ENCODE data around the gene CEACAM5.

The CEACAM5 gene

GRCh38 chr19:41694196-41694595 lies 14.2 kb upstream of the CEACAM5 start:
- H3K36me3 ChIP-seq (ENCODE audit: insufficient read depth, low read length), result no peaks in the 10 kb centered on the region
- no peak overlapping the region for H3K9ac ChIP-seq (ENCODE audit: low read length)
- no peaks in the 10 kb centered on the region for H3K79me2 ChIP-seq (ENCODE audit: insufficient read depth, low read length)
- no peaks in the 10 kb centered on the region for H3F3A ChIP-seq (ENCODE audit: insufficient read depth, low read length)
- no peak for TF ChIP-seq EZH2 (IDR thresholded peaks at IDR 0.05; ENCODE audit: borderline replicate concordance, low read length)
- no peak for TF ChIP-seq CTCF (IDR thresholded peaks at IDR 0.05; ENCODE audit: low read length)
- H3K4me2 ChIP-seq (ENCODE audit: low read length), result no peak overlapping the region
- no peak overlapping the region for H3K4me3 ChIP-seq (ENCODE audit: low read depth, low read length, poor library complexity, severe bottlenecking)
- H3K9me3 ChIP-seq (ENCODE audit: low read length), result no peaks in the 10 kb centered on the region
- no peaks in the 10 kb centered on the region for H3K4me1 ChIP-seq (ENCODE audit: insufficient read depth, low read length, severe bottlenecking)
- H2AFZ ChIP-seq (ENCODE audit: low read length), result no peak overlapping the region
- H3K27ac ChIP-seq (ENCODE audit: low read depth, low read length, poor library complexity, severe bottlenecking), result no peak overlapping the region
- no peaks in the 10 kb centered on the region for H4K20me1 ChIP-seq (ENCODE audit: insufficient read depth, low read length)
- H3K27me3 ChIP-seq (ENCODE audit: insufficient read depth, low read length), result no peaks in the 10 kb centered on the region
- no peaks in the 10 kb centered on the region for H3K9me2 ChIP-seq (ENCODE audit: low read depth, low read length)

- Histone ChIP-seq H3K27ac (ENCODE audit: low read depth, low read length, poor library complexity, severe bottlenecking) (no peak overlapping the region), H3K4me2 (ENCODE audit: low read length) (no peak overlapping the region), H3K4me3 (ENCODE audit: low read depth, low read length, poor library complexity, severe bottlenecking) (no peak overlapping the region), H3K27me3 (ENCODE audit: insufficient read depth, low read length) (no peaks in the 10 kb centered on the region), H3K9me3 (ENCODE audit: low read length) (no peaks in the 10 kb centered on the region), H3K79me2 (ENCODE audit: insufficient read depth, low read length) (no peaks in the 10 kb centered on the region), H4K20me1 (ENCODE audit: insufficient read depth, low read length) (no peaks in the 10 kb centered on the region), H2AFZ (ENCODE audit: low read length) (no peak overlapping the region), H3K36me3 (ENCODE audit: insufficient read depth, low read length) (no peaks in the 10 kb centered on the region), H3K4me1 (ENCODE audit: insufficient read depth, low read length, severe bottlenecking) (no peaks in the 10 kb centered on the region), H3K9ac (ENCODE audit: low read length) (no peak overlapping the region), H3F3A (ENCODE audit: insufficient read depth, low read length) (no peaks in the 10 kb centered on the region), H3K9me2 (ENCODE audit: low read depth, low read length) (no peaks in the 10 kb centered on the region)
- no peak for TF ChIP-seq EZH2 (IDR thresholded peaks at IDR 0.05; ENCODE audit: borderline replicate concordance, low read length)
- TF ChIP-seq CTCF (IDR thresholded peaks at IDR 0.05; ENCODE audit: low read length), result no peak
Observed at GRCh38 chr19:41694831-41695635, 13.4 kb upstream of the CEACAM5 start.

GRCh38 chr19:41695745-41696144 lies 12.7 kb upstream of the CEACAM5 start:
- Histone ChIP-seq H3K36me3 (ENCODE audit: insufficient read depth, low read length) (no peaks in the 10 kb centered on the region), H3K27me3 (ENCODE audit: insufficient read depth, low read length) (no peaks in the 10 kb centered on the region), H3F3A (ENCODE audit: insufficient read depth, low read length) (no peaks in the 10 kb centered on the region), H3K9me3 (ENCODE audit: low read length) (no peaks in the 10 kb centered on the region), H3K4me1 (ENCODE audit: insufficient read depth, low read length, severe bottlenecking) (no peaks in the 10 kb centered on the region), H3K4me3 (ENCODE audit: low read depth, low read length, poor library complexity, severe bottlenecking) (no peak overlapping the region), H4K20me1 (ENCODE audit: insufficient read depth, low read length) (no peaks in the 10 kb centered on the region), H3K9ac (ENCODE audit: low read length) (no peak overlapping the region), H2AFZ (ENCODE audit: low read length) (no peak overlapping the region), H3K79me2 (ENCODE audit: insufficient read depth, low read length) (no peaks in the 10 kb centered on the region), H3K9me2 (ENCODE audit: low read depth, low read length) (no peaks in the 10 kb centered on the region), H3K4me2 (ENCODE audit: low read length) (no peak overlapping the region), H3K27ac (ENCODE audit: low read depth, low read length, poor library complexity, severe bottlenecking) (no peak overlapping the region)
- TF ChIP-seq EZH2 (IDR thresholded peaks at IDR 0.05; ENCODE audit: borderline replicate concordance, low read length), result no peak
- no peak for TF ChIP-seq CTCF (IDR thresholded peaks at IDR 0.05; ENCODE audit: low read length)
